Cardiac fibroblast (primary cell): ENCODE data around the gene CNIH3.

ENCODE experiments used
- DNase-seq, 2 donors: peaks; one replicate each; pipeline versions ENCODE4 v3.0.0 to v3.0.0-alpha.2; 2010; ENCODE audit warnings: low read depth in 2 of 2
- H3K4me3 ChIP-seq, 2 donors: replicated peaks in 1 of 2; 1 replicate in 1 of 2; 2 replicates in 1 of 2; pipeline ENCODE4 v1.5.1; 2011; ENCODE audit warnings: low read depth in 2 of 2, low read length in 2 of 2, mild to moderate bottlenecking in 2 of 2, moderate library complexity in 1 of 2
- TF ChIP-seq, protein P1 (sequence below): IDR thresholded peaks from one replicate; pipeline ENCODE4 v1.5.1; 2011; ENCODE audit warnings: low read depth, mild to moderate bottlenecking, low read length, inconsistent platforms

Gene CNIH3

DNA sequence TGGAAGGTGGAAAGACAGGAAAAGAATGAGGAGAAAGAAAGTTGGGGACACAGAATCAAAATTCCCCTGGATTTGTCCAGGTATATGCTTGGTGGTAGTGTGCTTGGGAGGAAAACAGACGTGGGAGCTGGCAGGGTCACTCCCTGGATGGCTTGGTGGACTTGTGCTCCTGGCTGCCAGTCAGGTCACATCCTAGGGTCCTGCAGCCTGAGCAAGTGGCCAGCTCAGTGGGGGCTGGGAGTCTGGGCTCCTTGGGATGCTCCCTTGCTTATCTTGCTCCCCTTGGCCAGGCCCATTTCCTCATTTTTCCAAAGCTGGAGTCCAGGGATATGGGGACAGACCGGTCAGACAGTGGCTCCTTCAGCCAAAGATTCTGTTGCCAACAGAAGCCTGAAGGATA, 144.0 kb downstream of the CNIH3 start:
- no peak for DNase-seq
- no peak overlapping the region for H3K4me3 ChIP-seq
- TF ChIP-seq, protein P1, sequence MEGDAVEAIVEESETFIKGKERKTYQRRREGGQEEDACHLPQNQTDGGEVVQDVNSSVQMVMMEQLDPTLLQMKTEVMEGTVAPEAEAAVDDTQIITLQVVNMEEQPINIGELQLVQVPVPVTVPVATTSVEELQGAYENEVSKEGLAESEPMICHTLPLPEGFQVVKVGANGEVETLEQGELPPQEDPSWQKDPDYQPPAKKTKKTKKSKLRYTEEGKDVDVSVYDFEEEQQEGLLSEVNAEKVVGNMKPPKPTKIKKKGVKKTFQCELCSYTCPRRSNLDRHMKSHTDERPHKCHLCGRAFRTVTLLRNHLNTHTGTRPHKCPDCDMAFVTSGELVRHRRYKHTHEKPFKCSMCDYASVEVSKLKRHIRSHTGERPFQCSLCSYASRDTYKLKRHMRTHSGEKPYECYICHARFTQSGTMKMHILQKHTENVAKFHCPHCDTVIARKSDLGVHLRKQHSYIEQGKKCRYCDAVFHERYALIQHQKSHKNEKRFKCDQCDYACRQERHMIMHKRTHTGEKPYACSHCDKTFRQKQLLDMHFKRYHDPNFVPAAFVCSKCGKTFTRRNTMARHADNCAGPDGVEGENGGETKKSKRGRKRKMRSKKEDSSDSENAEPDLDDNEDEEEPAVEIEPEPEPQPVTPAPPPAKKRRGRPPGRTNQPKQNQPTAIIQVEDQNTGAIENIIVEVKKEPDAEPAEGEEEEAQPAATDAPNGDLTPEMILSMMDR: no peak

DNA sequence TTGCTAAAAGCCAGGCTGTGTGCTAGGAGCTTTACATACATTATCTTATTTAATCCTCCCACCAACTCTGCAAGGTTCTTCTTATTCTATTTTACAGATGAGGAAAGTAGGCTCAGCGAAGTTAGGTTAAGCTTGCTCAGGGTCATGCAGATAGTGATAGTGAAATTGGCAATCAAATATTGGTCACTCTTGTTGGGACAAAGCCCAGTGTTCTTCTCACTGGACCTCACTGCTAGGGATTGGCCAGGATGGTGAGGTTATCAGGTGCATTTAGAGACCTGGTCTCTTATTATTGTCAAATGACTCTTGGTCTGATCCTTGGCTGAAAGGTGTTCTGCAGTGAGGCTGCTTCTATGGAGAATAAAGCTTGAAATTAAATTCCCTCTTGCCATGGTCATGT, 145.1 kb downstream of the CNIH3 start:
- no peak for DNase-seq
- TF ChIP-seq, protein P1: no peak
- no peak overlapping the region for H3K4me3 ChIP-seq

DNA sequence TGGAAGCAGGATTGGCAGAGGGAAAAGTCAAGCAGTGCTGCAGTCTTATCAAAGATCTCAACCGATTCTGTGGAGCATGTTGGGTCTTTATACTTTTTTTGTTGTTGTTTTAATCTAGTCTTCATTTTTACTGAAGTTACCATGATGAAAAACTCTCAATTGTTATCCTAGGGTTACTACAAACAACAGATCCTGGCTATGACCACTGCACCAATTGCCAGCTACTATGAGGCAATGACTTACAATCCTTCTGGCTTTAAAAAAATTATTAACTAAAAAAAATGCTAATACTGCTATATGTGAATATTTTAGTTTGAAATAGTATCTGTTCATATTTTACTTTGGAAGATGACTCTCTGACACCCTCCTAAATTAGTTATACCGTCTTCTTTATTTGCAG, 145.9 kb downstream of the CNIH3 start:
- H3K4me3 ChIP-seq: no peak overlapping the region
- DNase-seq: no peak
- TF ChIP-seq, protein P1: no peak

DNA sequence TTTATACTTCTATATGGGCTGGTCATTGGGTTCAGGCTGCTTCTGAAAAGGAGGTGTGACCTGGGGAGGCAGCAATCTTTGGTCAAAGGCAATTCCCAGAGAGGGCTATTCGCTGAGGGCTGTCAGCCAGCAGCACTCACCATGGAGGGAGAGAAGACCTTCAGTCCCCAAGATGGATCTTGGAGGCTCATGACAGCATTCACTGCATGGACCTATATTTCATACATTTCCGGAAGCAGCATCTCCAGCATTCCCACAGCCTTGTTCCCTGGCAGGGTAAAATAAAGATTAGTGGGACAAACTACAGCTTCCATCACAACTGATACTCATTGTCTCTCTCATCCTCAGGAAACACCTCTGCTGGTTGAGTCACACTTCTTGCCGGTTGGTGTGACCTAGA, 146.6 kb downstream of the CNIH3 start:
- DNase-seq: no peak
- H3K4me3 ChIP-seq: no peak overlapping the region
- TF ChIP-seq, protein P1: no peak

DNA sequence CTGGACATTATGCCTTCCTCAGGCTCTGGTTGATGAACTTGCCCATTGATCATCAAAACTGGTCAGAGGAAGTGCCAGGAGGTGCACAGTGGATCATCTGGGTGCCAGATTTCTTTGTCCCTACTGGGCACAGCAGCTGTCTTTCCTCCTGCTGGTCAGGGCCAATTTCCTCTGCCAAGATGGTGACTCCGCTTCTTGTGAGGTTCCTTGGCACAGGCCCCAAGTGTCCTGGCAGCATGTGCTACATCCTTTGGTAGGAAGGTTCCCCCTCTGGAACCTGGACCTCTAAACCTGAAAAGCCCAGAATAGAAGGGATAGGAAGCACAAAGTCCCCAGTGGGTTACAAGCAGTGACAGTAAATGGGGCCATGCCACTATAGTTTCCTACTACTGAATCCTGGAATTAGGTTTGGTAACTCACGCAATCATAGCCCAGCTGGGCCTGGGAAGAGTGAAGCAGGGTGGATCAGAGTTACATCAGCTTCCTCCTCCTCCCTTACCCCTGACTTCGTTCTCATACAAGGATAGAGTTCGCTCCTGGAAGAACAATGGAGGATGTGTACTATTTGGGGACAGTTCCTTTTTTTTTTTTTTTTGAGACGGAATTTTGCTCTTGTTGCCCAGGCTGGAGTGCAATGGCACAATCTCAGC, 147.1 kb downstream of the CNIH3 start:
- TF ChIP-seq, protein P1: no peak
- peak in 1 of 2 donors; percentile 22 for DNase-seq
- H3K4me3 ChIP-seq: no peak overlapping the region

DNA sequence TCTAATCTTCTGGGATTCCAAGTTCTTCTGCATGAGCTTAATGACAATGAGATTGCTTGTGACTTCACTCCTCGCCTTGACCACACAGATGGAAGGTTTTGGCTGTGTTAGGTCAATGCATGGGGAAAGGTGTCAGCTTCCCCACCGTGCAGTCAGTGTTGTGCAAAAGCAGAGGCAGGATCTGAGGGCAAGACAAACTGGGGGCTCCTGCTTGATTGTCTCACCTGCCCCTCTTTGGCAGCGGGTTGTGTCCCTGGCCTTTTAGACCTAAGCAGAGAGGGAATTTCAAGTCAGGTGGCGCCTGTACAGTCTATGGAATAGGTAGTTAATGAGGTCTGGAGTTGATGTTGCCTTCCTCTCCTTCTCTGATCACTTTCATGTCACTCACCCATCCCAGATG, 150.1 kb downstream of the CNIH3 start:
- no peak overlapping the region for H3K4me3 ChIP-seq
- DNase-seq: no peak
- TF ChIP-seq, protein P1: no peak

DNA sequence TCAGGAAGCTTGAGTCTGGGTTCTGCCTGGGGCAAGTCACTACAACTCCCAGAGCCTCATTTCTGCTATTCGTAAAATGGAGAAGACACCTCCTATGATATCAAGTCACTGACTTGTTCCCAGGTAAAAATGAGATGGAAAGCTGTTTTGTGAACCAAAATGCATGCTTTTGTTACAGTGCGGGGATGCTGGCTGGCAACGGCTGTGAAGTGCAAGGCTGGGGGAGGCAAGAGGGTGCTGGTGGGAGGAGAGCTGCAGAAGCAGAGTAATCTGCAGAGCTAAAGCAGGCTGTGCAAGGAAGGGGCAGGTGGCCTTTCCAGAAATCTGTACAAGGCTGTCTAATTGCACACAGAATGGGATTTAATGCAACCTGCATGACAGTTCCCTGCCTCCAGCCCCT, 150.9 kb downstream of the CNIH3 start:
- no peak overlapping the region for H3K4me3 ChIP-seq
- DNase-seq: no peak
- TF ChIP-seq, protein P1: no peak
